MCF 10A (cell line): ENCODE measurements around the gene LIMK1. TPM values are rescaled to one million over a fixed set of nuclear protein-coding genes. Genes with fewer than 3 reads are reported as not detected.
"Not testable (repeated sequence)": the region's sequence is repeated elsewhere in the genome, so short reads cannot be mapped to it uniquely, and the experiment has no call there.

Experiments
- BruUV-seq: library from RNA; stranded (reverse); fragments of 400-500 nt; replicated peaks from 2 replicates; lab custom pipeline; 2021; lab: Mats Ljungman, UMichigan
- CTCF ChIA-PET: fragments of 300-600 bp; sonication (Branson Sonifier 250); formaldehyde crosslinking; extraction: SDS; loops from one replicate; lab custom pipeline; 2021; ENCODE audit warnings: antibody characterized with exemption, inconsistent platforms; lab: Yijun Ruan, JAX
- POLR2A ChIA-PET: fragments of 300-600, 350-650 bp; sonication (Branson Sonifier 250); formaldehyde crosslinking; extraction: SDS; loops from one replicate; lab custom pipeline; 2020; ENCODE audit warnings: antibody characterized with exemption, inconsistent platforms; lab: Yijun Ruan, JAX
- DNase-seq: peaks from one replicate; pipeline ENCODE4 v3.0.0-alpha.2; 2018; ENCODE audit not compliant: unreplicated experiment
- H3K27ac Mint-ChIP-seq: one replicate; pipeline ENCODE4 v1.8.0; 2022; ENCODE audit warnings: mild to moderate bottlenecking, low read depth, mixed read lengths; ENCODE audit not compliant: unreplicated experiment
- H3K27me3 Mint-ChIP-seq: one replicate; pipeline ENCODE4 v1.8.0; 2022; ENCODE audit warnings: mixed read lengths; ENCODE audit not compliant: insufficient read depth, unreplicated experiment
- H3K36me3 Mint-ChIP-seq: one replicate; pipeline ENCODE4 v1.8.0; 2022; ENCODE audit warnings: mild to moderate bottlenecking, moderate library complexity, mixed read lengths; ENCODE audit not compliant: insufficient read depth, unreplicated experiment
- H3K4me1 Mint-ChIP-seq: one replicate; pipeline ENCODE4 v1.8.0; 2022; ENCODE audit warnings: mixed read lengths; ENCODE audit not compliant: insufficient read depth, unreplicated experiment
- H3K4me3 Mint-ChIP-seq: one replicate; pipeline ENCODE4 v1.8.0; 2022; ENCODE audit warnings: mild to moderate bottlenecking, moderate library complexity, mixed read lengths; ENCODE audit not compliant: unreplicated experiment
- H3K9me3 Mint-ChIP-seq: one replicate; pipeline ENCODE4 v1.8.0; 2022; ENCODE audit warnings: mixed read lengths; ENCODE audit not compliant: unreplicated experiment
- CTCF ChIP-seq: fragments of 200-600 bp; IDR thresholded peaks from one replicate; pipeline ENCODE4 v1.8.0; 2022; ENCODE audit warnings: antibody characterized with exemption, mild to moderate bottlenecking; ENCODE audit not compliant: unreplicated experiment
- intact Hi-C: fragments of 100-400 bp; cut with micrococcal nuclease; formaldehyde crosslinking; loops from 2 replicates; pipeline ENCODE4 v1.14.1; 2022
- total RNA-seq: library from RNA; stranded (reverse); gene quantifications from 2 replicates; pipeline ENCODE4 v1.2.3, GENCODE V29; 2022

LIMK1 gene
- total RNA-seq, 1 experiment from 2014 or later = 21.4 TPM

- Mint-ChIP-seq H3K9me3 (no peaks in the 10 kb centered on the region), H3K27ac (no peak overlapping the region), H3K4me3 (no peak overlapping the region), H3K27me3 (no peaks in the 10 kb centered on the region), H3K4me1 (peaks cover 6% of the 10 kb centered on the region), H3K36me3 (no peaks in the 10 kb centered on the region)
- intact Hi-C loops = no loop called here
- ChIA-PET CTCF (interaction anchor here (0.6 to 1.6 kb wide), 3 partner anchors 16 to 179 kb away, joined by 3 to 4 read pairs (median 3); no protein-coding TSS in a partner anchor), POLR2A (no interaction called here)
- BruUV-seq = no TSS peak
- TF ChIP-seq CTCF = no peak
- DNase-seq = no peak
Observed at GRCh38 chr7:74042746-74043522, 40.7 kb upstream of the LIMK1 start.

GRCh38 chr7:74043523-74043951 is 40.1 kb upstream of the LIMK1 start:
- Mint-ChIP-seq H3K4me1 (peaks cover 6% of the 10 kb centered on the region), H3K36me3 (no peaks in the 10 kb centered on the region), H3K9me3 (no peaks in the 10 kb centered on the region), H3K4me3 (no peak overlapping the region), H3K27me3 (no peaks in the 10 kb centered on the region), H3K27ac (no peak overlapping the region)
- BruUV-seq = no TSS peak
- CTCF ChIA-PET = interaction anchor here (0.7 kb wide), 1 partner anchor 16 kb away, joined by 3 read pairs; no protein-coding TSS in a partner anchor
- POLR2A ChIA-PET = no interaction called here
- TF ChIP-seq CTCF = no peak
- DNase-seq = no peak
- intact Hi-C loops = no loop called here

GRCh38 chr7:74044366-74045350 is 38.9 kb upstream of the LIMK1 start:
- H3K4me3 Mint-ChIP-seq = no peak overlapping the region
- CTCF ChIA-PET = interaction anchor here (1.1 kb wide), 1 partner anchor 15 kb away, joined by 4 read pairs; no protein-coding TSS in a partner anchor

GRCh38 chr7:74046581-74046980 is 37.0 kb upstream of the LIMK1 start:
- intact Hi-C loops, H3K4me1 Mint-ChIP-seq, H3K27me3 Mint-ChIP-seq, H3K4me3 Mint-ChIP-seq, H3K27ac Mint-ChIP-seq, H3K9me3 Mint-ChIP-seq, BruUV-seq, POLR2A ChIA-PET, DNase-seq, H3K36me3 Mint-ChIP-seq: not testable (repeated sequence)
- CTCF ChIA-PET = interaction anchor here (0.6 to 2.5 kb wide), 5 partner anchors 20 to 354 kb away, joined by 3 to 7 read pairs (median 3); partner anchors contain the start of gene TMEM270

More at GRCh38 chr7:74044366-74045350, 38.9 kb upstream of the LIMK1 start:
- Mint-ChIP-seq H3K36me3 (no peaks in the 10 kb centered on the region), H3K4me1 (no peaks in the 10 kb centered on the region), H3K9me3 (no peaks in the 10 kb centered on the region), H3K27ac (no peak overlapping the region), H3K27me3 (no peaks in the 10 kb centered on the region)
- POLR2A ChIA-PET = interaction anchor here (0.7 kb wide), 1 partner anchor 164 kb away, joined by 3 read pairs; no protein-coding TSS in a partner anchor
- intact Hi-C loops = no loop called here
- BruUV-seq = no TSS peak
- no peak for DNase-seq
- TF ChIP-seq CTCF = no peak
